Colonic mucosa (tissue), 2 donors: ENCODE measurements around the gene PTGER4. TPM values are rescaled to one million over a fixed set of nuclear protein-coding genes. Genes with fewer than 3 reads are reported as not detected.

Source experiments
- total RNA-seq, 2 donors: library from RNA; stranded (reverse); fragmentation: NEBNext Ultra II Directional in 1 of 2; extraction: Animal tissue kit (Norgen Biotek cat#: 25700) in 1 of 2; gene quantifications; one replicate each; pipeline ENCODE4 v1.2.1, GENCODE V29; 2021
- donor health status: DM: no; HTN: no; CAD: no.
- donor health status: DM: no; HTN: no; CAD: no.

Gene PTGER4
- total RNA-seq, 2 donors from 2014 or later: 28.1 to 53.4 TPM

Other genes with a start within 250 kb of the PTGER4 start
- gene TTC33, start 76.0 kb downstream of the PTGER4 start, total RNA-seq: 10 to 100 TPM; 10.6 to 19.8 TPM
- gene PRKAA1, start 118.5 kb downstream of the PTGER4 start, total RNA-seq: 100 to 1,000 TPM in 1 of 2 donors, 10 to 100 TPM in 1; 77.4 to 118 TPM
- gene RPL37, start 155.3 kb downstream of the PTGER4 start, total RNA-seq: 100 to 1,000 TPM; 867 to 934 TPM
- gene CARD6, start 161.5 kb downstream of the PTGER4 start, total RNA-seq: 1 to 10 TPM; 1.3 to 2.5 TPM
- gene C7, start 229.6 kb downstream of the PTGER4 start, total RNA-seq: 10 to 100 TPM; 14.7 to 23.3 TPM